SK-N-MC (cell line): ENCODE data around the gene PVALEF.
"Not testable (repeated sequence)": the region's sequence is repeated elsewhere in the genome, so short reads cannot be mapped to it uniquely, and the experiment has no call there.

Experiments
- EZH2 ChIP-seq: fragments of 200-600 bp; sonication (generic); IDR thresholded peaks from one replicate; pipeline ENCODE4 v1.6.1; 2017; ENCODE audit warnings: antibody characterized with exemption
- POLR2AphosphoS5 ChIP-seq: IDR thresholded peaks from 2 replicates; pipeline ENCODE4 v1.6.1; 2012; ENCODE audit warnings: mild to moderate bottlenecking, low read depth, low read length, borderline replicate concordance

DNA sequence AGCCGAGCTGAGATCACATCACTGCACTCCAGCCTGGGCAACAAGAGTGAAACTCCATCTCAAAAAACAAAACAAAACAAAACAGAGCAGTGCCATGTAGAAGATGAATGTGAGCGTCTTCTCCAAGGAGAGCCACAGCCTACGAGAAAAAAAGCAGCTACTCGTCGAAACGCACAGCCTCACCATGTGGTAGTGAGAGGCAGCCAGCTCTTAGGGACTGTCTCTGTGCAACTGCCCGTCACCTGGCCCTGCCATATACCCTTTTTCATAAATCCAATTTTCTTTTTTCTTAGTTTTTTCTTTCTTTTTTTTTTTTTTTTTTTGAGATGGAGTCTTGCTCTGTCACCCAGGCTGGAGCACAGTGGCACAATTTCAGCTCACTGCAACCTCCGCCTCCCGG lies 11.3 kb upstream of the PVALEF start:
- TF ChIP-seq POLR2AphosphoS5, EZH2: not testable (repeated sequence)
